Thyroid gland (tissue), 4 donors: Measurements from ENCODE around the gene SLC50A1. TPM values are rescaled to one million over a fixed set of nuclear protein-coding genes. Genes with fewer than 3 reads are reported as not detected.

ENCODE experiments used
- DNase-seq, 2 donors: peaks; one replicate each; pipeline ENCODE4 v3.0.0-alpha.2; 2019
- H3K27ac ChIP-seq, 3 donors: fragments of 200-600 bp; sonication (generic); 1 replicate in 2 of 3; 2 replicates in 1 of 3; pipeline ENCODE4 v1.5.1; 2016 to 2019; ENCODE audit warnings: mild to moderate bottlenecking in 1 of 3, moderate library complexity in 1 of 3
- H3K27me3 ChIP-seq: fragments of 200-600 bp; sonication (generic); one replicate; pipeline ENCODE4 v1.5.1; 2019
- H3K36me3 ChIP-seq, 2 donors: fragments of 200-600 bp; sonication (generic); one replicate each; pipeline ENCODE4 v1.5.1; 2016 to 2019
- H3K4me1 ChIP-seq, 2 donors: fragments of 200-600 bp; sonication (generic); one replicate each; pipeline ENCODE4 v1.5.1; 2017 to 2019
- H3K4me3 ChIP-seq, 3 donors: fragments of 200-600 bp; sonication (generic); replicated peaks in 1 of 3; 1 replicate in 2 of 3; 2 replicates in 1 of 3; pipeline ENCODE4 v1.5.1; 2016; ENCODE audit warnings: mild to moderate bottlenecking in 1 of 3
- H3K9me3 ChIP-seq: fragments of 200-600 bp; sonication (generic); one replicate; pipeline ENCODE4 v1.5.1; 2017
- CTCF ChIP-seq, 6 experiments: fragments of 200-600 bp in 3 of 6; fragments of 450-650 bp in 3 of 6; sonication (generic) in 3 of 6; IDR thresholded peaks; one replicate each; pipeline ENCODE4 v1.5.1; 2016 to 2019; ENCODE audit warnings: antibody characterized with exemption in 6 of 6, mild to moderate bottlenecking in 2 of 6, inconsistent platforms in 1 of 6, moderate library complexity in 1 of 6
- POLR2A ChIP-seq, 2 donors: fragments of 450-650 bp; IDR thresholded peaks; one replicate each; pipeline ENCODE4 v1.6.1; 2017; ENCODE audit warnings: antibody characterized with exemption in 2 of 2, mild to moderate bottlenecking in 2 of 2, moderate library complexity in 1 of 2
- WGBS, 2 donors: methylation state at CpG; one replicate each; pipeline ENCODE4 v1.1.5; 2017; 5-methylcytosine and 5-hydroxymethylcytosine counted together
- intact Hi-C: fragments of 100-400 bp; cut with DNase I; formaldehyde crosslinking; loops from one replicate; pipeline ENCODE4 v1.15.1; 2023
- total RNA-seq, 4 donors: library from RNA; depleted of rRNA; stranded (reverse); fragments of >200 nt; gene quantifications; one replicate each; pipeline ENCODE4 v1.2.3, GENCODE V29; 2016

The SLC50A1 gene
- total RNA-seq, 4 donors from 2014 or later: 30.9 to 42.2 (median 32.7) TPM

GRCh38 chr1:155133799-155134281, 1.8 kb upstream of the SLC50A1 start:
- H3K4me1 ChIP-seq: peaks cover 57 to 70% of the 10 kb centered on the region in 2 donors
- no peak overlapping the region for H3K4me3 ChIP-seq
- H3K36me3 ChIP-seq: peaks cover 33 to 36% of the 10 kb centered on the region in 2 donors
- peak overlapping the region in 2 of 3 donors; percentile 96 to 98 for H3K27ac ChIP-seq
- H3K27me3 ChIP-seq: no peaks in the 10 kb centered on the region
- intact Hi-C loops: loop anchor here (5.0 kb wide), 1 partner anchor 33 kb away; no protein-coding TSS in a partner anchor
- H3K9me3 ChIP-seq: no peaks in the 10 kb centered on the region
- 86% methylated on average over 3 to 6 of the region's 7 CpGs for WGBS, 2 donors
- DNase-seq: no peak
- TF ChIP-seq POLR2A (IDR thresholded peaks at IDR 0.05) (no peak), CTCF (IDR thresholded peaks at IDR 0.05) (no peak)

GRCh38 chr1:155134322-155134721, 1.3 kb upstream of the SLC50A1 start:
- H3K4me3 ChIP-seq: no peak overlapping the region
- 75 to 80% methylated on average over 1 of the region's 1 CpG for WGBS, 2 donors
- H3K4me1 ChIP-seq: peaks cover 54 to 71% of the 10 kb centered on the region in 2 donors
- TF ChIP-seq CTCF (IDR thresholded peaks at IDR 0.05): no peak
- no peak for TF ChIP-seq POLR2A (IDR thresholded peaks at IDR 0.05)
- H3K27ac ChIP-seq: peak overlapping the region; percentile 87 to 98 (median 96)
- intact Hi-C loops: loop anchor here (5.0 kb wide), 1 partner anchor 33 kb away; no protein-coding TSS in a partner anchor
- no peaks in the 10 kb centered on the region for H3K9me3 ChIP-seq
- H3K27me3 ChIP-seq: no peaks in the 10 kb centered on the region
- peaks cover 33 to 36% of the 10 kb centered on the region in 2 donors for H3K36me3 ChIP-seq
- DNase-seq: no peak

- peak; percentile 96 to 97 for DNase-seq
- Histone ChIP-seq H3K27ac (peak overlapping the region; percentile 87 to 98 (median 96)), H3K27me3 (no peaks in the 10 kb centered on the region), H3K36me3 (peaks cover 33 to 36% of the 10 kb centered on the region in 2 donors), H3K9me3 (no peaks in the 10 kb centered on the region), H3K4me3 (peak overlapping the region in 2 of 3 donors; percentile 58 to 64), H3K4me1 (peaks cover 55 to 70% of the 10 kb centered on the region in 2 donors)
- TF ChIP-seq POLR2A (IDR thresholded peaks at IDR 0.05) (no peak), CTCF (IDR thresholded peaks at IDR 0.05) (no peak)
- WGBS, 2 donors: 7 to 12% methylated on average over 18 of the region's 18 CpGs
- intact Hi-C loops: loop anchor here (5.0 kb wide), 1 partner anchor 32 kb away; no protein-coding TSS in a partner anchor
Measured at GRCh38 chr1:155134880-155135414, 705 bp upstream of the SLC50A1 start.

GRCh38 chr1:155136748-155137147, 1.1 kb downstream of the SLC50A1 start:
- 58 to 61% methylated on average over 6 of the region's 6 CpGs for WGBS, 2 donors
- Histone ChIP-seq H3K27me3 (no peaks in the 10 kb centered on the region), H3K4me1 (peaks cover 37 to 57% of the 10 kb centered on the region in 2 donors), H3K27ac (peak overlapping the region; percentile 87 to 98 (median 96)), H3K9me3 (no peaks in the 10 kb centered on the region), H3K4me3 (peak overlapping the region in 1 of 3 donors; percentile 64), H3K36me3 (peaks cover 29 to 31% of the 10 kb centered on the region in 2 donors)
- intact Hi-C loops: no loop called here
- TF ChIP-seq POLR2A (IDR thresholded peaks at IDR 0.05) (no peak), CTCF (IDR thresholded peaks at IDR 0.05) (no peak)
- no peak for DNase-seq
